HepG2 (cell line): ENCODE measurements around the gene FAM120B. TPM values are rescaled to one million over a fixed set of nuclear protein-coding genes. Genes with fewer than 3 reads are reported as not detected.

Experiments used
- ATF4 ChIP-seq, 2 experiments: fragments of 450-650 bp in 1 of 2; sonication (generic) in 1 of 2; formaldehyde crosslinking; IDR thresholded peaks; 2 replicates each; pipeline versions ENCODE4 v1.5.0 to v1.8.0; 2020 to 2022; ENCODE audit warnings: mild to moderate bottlenecking in 1 of 2, missing genetic modification reagents in 1 of 2
- DPF2 ChIP-seq: sonication (generic); formaldehyde crosslinking; IDR thresholded peaks from 2 replicates; pipeline ENCODE4 v1.4.0; 2020; ENCODE audit warnings: mild to moderate bottlenecking, low read depth, missing genetic modification reagents, borderline replicate concordance
- HIVEP1 ChIP-seq: sonication (generic); formaldehyde crosslinking; IDR thresholded peaks from 2 replicates; pipeline ENCODE4 v1.4.0; 2020; ENCODE audit warnings: mild to moderate bottlenecking, missing genetic modification reagents
- KDM4B ChIP-seq: sonication (generic); formaldehyde crosslinking; IDR thresholded peaks from 2 replicates; pipeline ENCODE4 v1.4.0; 2020; ENCODE audit warnings: missing genetic modification reagents
- MIER2 ChIP-seq: IDR thresholded peaks from 2 replicates; pipeline ENCODE4 v1.6.1; 2016; ENCODE audit warnings: missing biosample characterization, missing genetic modification reagents
- MLX ChIP-seq: IDR thresholded peaks from 2 replicates; pipeline ENCODE4 v1.6.1; 2016
- NCOR1 ChIP-seq: fragments of 200-600 bp; sonication (generic); IDR thresholded peaks from 2 replicates; pipeline ENCODE4 v1.7.0; 2017; ENCODE audit warnings: antibody characterized with exemption, low read length, borderline replicate concordance
- RBFOX2 ChIP-seq: fragments of 200-400 bp; formaldehyde crosslinking; IDR thresholded peaks from 2 replicates; pipeline ENCODE4 v1.6.1; 2017; ENCODE audit warnings: low read depth, mild to moderate bottlenecking, low read length
- ZNF33A ChIP-seq: sonication (generic); formaldehyde crosslinking; IDR thresholded peaks from 2 replicates; pipeline ENCODE4 v1.5.1; 2020; ENCODE audit warnings: missing genetic modification reagents, mild to moderate bottlenecking, moderate library complexity, borderline replicate concordance
- ZNF430 ChIP-seq: sonication (generic); formaldehyde crosslinking; IDR thresholded peaks from 2 replicates; pipeline ENCODE4 v1.9.0; 2021; ENCODE audit warnings: mild to moderate bottlenecking, missing genetic modification reagents
- ZNF562 ChIP-seq: sonication (generic); formaldehyde crosslinking; IDR thresholded peaks from 2 replicates; pipeline ENCODE4 v1.8.0; 2022; ENCODE audit warnings: missing genetic modification reagents, borderline replicate concordance
- ZNF883 ChIP-seq: sonication (generic); formaldehyde crosslinking; IDR thresholded peaks from 2 replicates; pipeline ENCODE4 v1.5.1; 2020; ENCODE audit warnings: mild to moderate bottlenecking, missing genetic modification reagents; ENCODE audit errors: not compliant biosample characterization
- polyA plus RNA-seq, 8 experiments: library from polyadenylated mRNA; depleted of rRNA in 3 of 8; stranded (reverse) in 7 of 8; unstranded in 1 of 8; fragments of >200 nt; fragmentation: Illumina TruSeq in 4 of 8; extraction: Trizol in 4 of 8; gene quantifications; 2 replicates each; pipeline versions ENCODE4 v1.2.1 to v1.2.3, GENCODE V29; 2011 to 2016; ENCODE audit warnings: low read depth in 4 of 8, missing spikeins in 1 of 8, mixed read lengths in 1 of 8; ENCODE audit not compliant: insufficient read depth in 1 of 8
- total RNA-seq, 5 experiments: library from RNA; depleted of rRNA; stranded (reverse); fragments of >200 nt; fragmentation: Illumina TruSeq; extraction: Trizol; gene quantifications; 2 replicates each; pipeline ENCODE4 v1.2.3, GENCODE V29; 2016; ENCODE audit warnings: low read depth in 1 of 5
- TF ChIP-seq, protein P1 (sequence below): sonication (generic); formaldehyde crosslinking; IDR thresholded peaks from 2 replicates; pipeline ENCODE4 v1.5.0; 2020; ENCODE audit warnings: missing genetic modification reagents
- TF ChIP-seq, protein P2 (sequence below): sonication (generic); formaldehyde crosslinking; IDR thresholded peaks from 2 replicates; pipeline ENCODE4 v1.5.1; 2020; ENCODE audit warnings: mild to moderate bottlenecking, moderate library complexity, missing genetic modification reagents
- TF ChIP-seq, protein P3 (sequence below): sonication (generic); formaldehyde crosslinking; IDR thresholded peaks from 2 replicates; pipeline ENCODE4 v1.5.1; 2020; ENCODE audit warnings: missing genetic modification reagents, mild to moderate bottlenecking, borderline replicate concordance
- TF ChIP-seq, protein P4 (sequence below): sonication (generic); formaldehyde crosslinking; IDR thresholded peaks from 2 replicates; pipeline ENCODE4 v1.8.0; 2022; ENCODE audit warnings: missing genetic modification reagents, low read depth, mild to moderate bottlenecking, borderline replicate concordance
- TF ChIP-seq, protein P5 (sequence below): sonication (generic); formaldehyde crosslinking; IDR thresholded peaks from 2 replicates; pipeline ENCODE4 v1.4.0; 2020; ENCODE audit warnings: missing genetic modification reagents
- TF ChIP-seq, protein P6 (sequence below): sonication (generic); formaldehyde crosslinking; IDR thresholded peaks from 2 replicates; pipeline ENCODE4 v1.8.0; 2022; ENCODE audit warnings: missing genetic modification reagents, mild to moderate bottlenecking, moderate library complexity, borderline replicate concordance

Gene FAM120B
- total and polyA plus RNA-seq, 2 of the 13 experiments (the other 11 are each of a cell fraction or from before 2014, with no cell fraction given) = 9.2 to 10.7 TPM

DNA sequence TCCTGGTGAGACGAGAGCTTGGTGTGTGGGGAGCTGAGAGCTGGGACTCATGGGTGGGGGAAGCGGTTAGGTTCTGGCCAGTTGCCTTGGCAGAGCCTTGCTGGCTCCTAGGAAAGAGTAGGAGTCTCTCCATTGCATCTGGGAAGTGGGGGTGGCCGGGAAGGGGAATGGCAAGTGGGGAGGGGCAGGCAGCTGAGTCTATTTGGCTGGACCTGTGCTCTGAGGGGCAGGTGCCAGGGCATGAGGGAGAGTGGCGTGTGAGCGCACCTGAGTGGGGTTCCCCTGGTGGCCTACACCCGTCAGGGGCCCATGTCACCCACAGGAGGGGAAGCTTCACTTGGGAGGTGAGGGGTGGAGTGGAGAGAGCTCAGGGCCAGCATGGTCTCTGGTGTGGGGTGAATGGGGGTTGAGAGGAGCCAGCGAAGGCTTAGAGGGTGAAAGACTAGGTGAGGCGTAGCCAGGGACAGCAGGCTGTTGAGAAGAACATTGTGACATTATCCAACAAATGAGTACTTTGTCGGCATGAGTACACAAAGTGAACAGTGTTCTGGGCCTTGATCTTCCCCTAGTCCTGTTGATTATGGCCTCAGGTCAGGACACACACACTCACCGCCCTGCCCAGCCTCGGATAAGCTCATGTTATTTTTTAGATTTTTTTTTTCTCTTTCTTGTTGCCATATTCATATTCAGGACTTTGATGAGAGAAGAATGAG, 59.8 kb downstream of the FAM120B start (continued):
- TF ChIP-seq, protein P1, sequence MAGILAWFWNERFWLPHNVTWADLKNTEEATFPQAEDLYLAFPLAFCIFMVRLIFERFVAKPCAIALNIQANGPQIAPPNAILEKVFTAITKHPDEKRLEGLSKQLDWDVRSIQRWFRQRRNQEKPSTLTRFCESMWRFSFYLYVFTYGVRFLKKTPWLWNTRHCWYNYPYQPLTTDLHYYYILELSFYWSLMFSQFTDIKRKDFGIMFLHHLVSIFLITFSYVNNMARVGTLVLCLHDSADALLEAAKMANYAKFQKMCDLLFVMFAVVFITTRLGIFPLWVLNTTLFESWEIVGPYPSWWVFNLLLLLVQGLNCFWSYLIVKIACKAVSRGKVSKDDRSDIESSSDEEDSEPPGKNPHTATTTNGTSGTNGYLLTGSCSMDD (CRISPR knock-in tag) = no peak
- TF ChIP-seq, protein P2, sequence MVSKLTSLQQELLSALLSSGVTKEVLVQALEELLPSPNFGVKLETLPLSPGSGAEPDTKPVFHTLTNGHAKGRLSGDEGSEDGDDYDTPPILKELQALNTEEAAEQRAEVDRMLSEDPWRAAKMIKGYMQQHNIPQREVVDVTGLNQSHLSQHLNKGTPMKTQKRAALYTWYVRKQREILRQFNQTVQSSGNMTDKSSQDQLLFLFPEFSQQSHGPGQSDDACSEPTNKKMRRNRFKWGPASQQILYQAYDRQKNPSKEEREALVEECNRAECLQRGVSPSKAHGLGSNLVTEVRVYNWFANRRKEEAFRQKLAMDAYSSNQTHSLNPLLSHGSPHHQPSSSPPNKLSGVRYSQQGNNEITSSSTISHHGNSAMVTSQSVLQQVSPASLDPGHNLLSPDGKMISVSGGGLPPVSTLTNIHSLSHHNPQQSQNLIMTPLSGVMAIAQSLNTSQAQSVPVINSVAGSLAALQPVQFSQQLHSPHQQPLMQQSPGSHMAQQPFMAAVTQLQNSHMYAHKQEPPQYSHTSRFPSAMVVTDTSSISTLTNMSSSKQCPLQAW = peak; percentile 17; the same call in 1 of the 2 replicates
- TF ChIP-seq DPF2 (CRISPR knock-in tag) = peak; percentile 61; the same call in 1 of the 2 replicates
- no peak for TF ChIP-seq RBFOX2
- TF ChIP-seq KDM4B (CRISPR knock-in tag) = no peak
- no peak for TF ChIP-seq ZNF33A (CRISPR knock-in tag)
- TF ChIP-seq, protein P3, sequence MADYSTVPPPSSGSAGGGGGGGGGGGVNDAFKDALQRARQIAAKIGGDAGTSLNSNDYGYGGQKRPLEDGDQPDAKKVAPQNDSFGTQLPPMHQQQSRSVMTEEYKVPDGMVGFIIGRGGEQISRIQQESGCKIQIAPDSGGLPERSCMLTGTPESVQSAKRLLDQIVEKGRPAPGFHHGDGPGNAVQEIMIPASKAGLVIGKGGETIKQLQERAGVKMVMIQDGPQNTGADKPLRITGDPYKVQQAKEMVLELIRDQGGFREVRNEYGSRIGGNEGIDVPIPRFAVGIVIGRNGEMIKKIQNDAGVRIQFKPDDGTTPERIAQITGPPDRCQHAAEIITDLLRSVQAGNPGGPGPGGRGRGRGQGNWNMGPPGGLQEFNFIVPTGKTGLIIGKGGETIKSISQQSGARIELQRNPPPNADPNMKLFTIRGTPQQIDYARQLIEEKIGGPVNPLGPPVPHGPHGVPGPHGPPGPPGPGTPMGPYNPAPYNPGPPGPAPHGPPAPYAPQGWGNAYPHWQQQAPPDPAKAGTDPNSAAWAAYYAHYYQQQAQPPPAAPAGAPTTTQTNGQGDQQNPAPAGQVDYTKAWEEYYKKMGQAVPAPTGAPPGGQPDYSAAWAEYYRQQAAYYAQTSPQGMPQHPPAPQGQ = no peak
- TF ChIP-seq, protein P4, sequence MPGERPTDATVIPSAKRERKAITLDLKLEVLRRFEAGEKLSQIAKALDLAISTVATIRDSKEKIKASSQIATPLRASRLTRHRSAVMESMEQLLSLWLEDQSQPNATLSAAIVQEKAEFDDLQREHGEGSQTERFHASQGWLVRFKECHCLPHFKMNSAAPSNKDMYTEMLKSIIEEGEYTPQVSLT (CRISPR knock-in tag) = no peak
- no peak for TF ChIP-seq MIER2 (CRISPR knock-in tag)
- TF ChIP-seq ZNF883 = no peak
- TF ChIP-seq, protein P5, sequence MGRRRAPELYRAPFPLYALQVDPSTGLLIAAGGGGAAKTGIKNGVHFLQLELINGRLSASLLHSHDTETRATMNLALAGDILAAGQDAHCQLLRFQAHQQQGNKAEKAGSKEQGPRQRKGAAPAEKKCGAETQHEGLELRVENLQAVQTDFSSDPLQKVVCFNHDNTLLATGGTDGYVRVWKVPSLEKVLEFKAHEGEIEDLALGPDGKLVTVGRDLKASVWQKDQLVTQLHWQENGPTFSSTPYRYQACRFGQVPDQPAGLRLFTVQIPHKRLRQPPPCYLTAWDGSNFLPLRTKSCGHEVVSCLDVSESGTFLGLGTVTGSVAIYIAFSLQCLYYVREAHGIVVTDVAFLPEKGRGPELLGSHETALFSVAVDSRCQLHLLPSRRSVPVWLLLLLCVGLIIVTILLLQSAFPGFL (CRISPR knock-in tag) = no peak
- TF ChIP-seq ZNF562 (CRISPR knock-in tag) = no peak
- TF ChIP-seq ZNF430 (CRISPR knock-in tag) = peak; percentile 37; the same call in 1 of the 2 replicates
- 0 out of 2 replicates have a peak, but pooled peaks have one; percentile 40 for TF ChIP-seq HIVEP1 (CRISPR knock-in tag)
- no peak for TF ChIP-seq ATF4 (CRISPR knock-in tag; IDR thresholded peaks at IDR 0.05)
- TF ChIP-seq, protein P6, sequence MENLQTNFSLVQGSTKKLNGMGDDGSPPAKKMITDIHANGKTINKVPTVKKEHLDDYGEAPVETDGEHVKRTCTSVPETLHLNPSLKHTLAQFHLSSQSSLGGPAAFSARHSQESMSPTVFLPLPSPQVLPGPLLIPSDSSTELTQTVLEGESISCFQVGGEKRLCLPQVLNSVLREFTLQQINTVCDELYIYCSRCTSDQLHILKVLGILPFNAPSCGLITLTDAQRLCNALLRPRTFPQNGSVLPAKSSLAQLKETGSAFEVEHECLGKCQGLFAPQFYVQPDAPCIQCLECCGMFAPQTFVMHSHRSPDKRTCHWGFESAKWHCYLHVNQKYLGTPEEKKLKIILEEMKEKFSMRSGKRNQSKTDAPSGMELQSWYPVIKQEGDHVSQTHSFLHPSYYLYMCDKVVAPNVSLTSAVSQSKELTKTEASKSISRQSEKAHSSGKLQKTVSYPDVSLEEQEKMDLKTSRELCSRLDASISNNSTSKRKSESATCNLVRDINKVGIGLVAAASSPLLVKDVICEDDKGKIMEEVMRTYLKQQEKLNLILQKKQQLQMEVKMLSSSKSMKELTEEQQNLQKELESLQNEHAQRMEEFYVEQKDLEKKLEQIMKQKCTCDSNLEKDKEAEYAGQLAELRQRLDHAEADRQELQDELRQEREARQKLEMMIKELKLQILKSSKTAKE = no peak
- no peak for TF ChIP-seq NCOR1
- TF ChIP-seq MLX = peak; percentile 85
